Upper lobe of left lung (tissue), 4 donors: Measurements from ENCODE around the gene BCAS1.

Experiments
- CTCF ChIP-seq, 6 experiments: fragments of 450-650 bp in 4 of 6; fragments of 200-600 bp in 2 of 6; sonication (generic) in 2 of 6; IDR thresholded peaks; one replicate each; pipeline ENCODE4 v1.5.1; 2016 to 2019; ENCODE audit warnings: antibody characterized with exemption in 6 of 6
- EP300 ChIP-seq, 4 donors: sonication (generic); formaldehyde crosslinking; IDR thresholded peaks; one replicate each; pipeline ENCODE4 v1.5.1; 2017; ENCODE audit warnings: antibody characterized with exemption in 4 of 4, control low read depth in 2 of 4

GRCh38 chr20:53964501-53965253 lies 105.7 kb downstream of the BCAS1 start:
- no peak for TF ChIP-seq CTCF (IDR thresholded peaks at IDR 0.05)
- no peak for TF ChIP-seq EP300 (IDR thresholded peaks at IDR 0.05)
